Mesenchymal stem cell (in vitro differentiated cells and primary cell): Measurements from ENCODE around the gene CAMK2A.

ENCODE experiments used
- DNase-seq: peaks from one replicate; pipeline ENCODE4 v3.0.0-alpha.2; 2013
- H2AFZ ChIP-seq: one replicate; pipeline ENCODE4 v1.6.1; 2013; ENCODE audit warnings: low read depth, mild to moderate bottlenecking, control low read depth, inconsistent platforms, low read length, moderate library complexity
- H2AK5ac ChIP-seq: 2 replicates; pipeline ENCODE4 v1.6.1; 2013; ENCODE audit warnings: low read length, moderate library complexity, mild to moderate bottlenecking, inconsistent platforms; ENCODE audit not compliant: severe bottlenecking
- H2BK120ac ChIP-seq: one replicate; pipeline ENCODE4 v1.6.1; 2013; ENCODE audit warnings: low read depth, mild to moderate bottlenecking, inconsistent platforms, low read length, moderate library complexity
- H2BK12ac ChIP-seq, 2 experiments: one replicate each; pipeline ENCODE4 v1.6.1; 2013; ENCODE audit warnings: inconsistent platforms in 2 of 2, low read length in 2 of 2, mild to moderate bottlenecking in 2 of 2, moderate library complexity in 2 of 2, control low read depth in 1 of 2
- H2BK15ac ChIP-seq: one replicate; pipeline ENCODE4 v1.6.1; 2013; ENCODE audit warnings: mild to moderate bottlenecking, low read depth, inconsistent platforms; ENCODE audit not compliant: poor library complexity, severe bottlenecking
- H2BK5ac ChIP-seq: 2 replicates; pipeline ENCODE4 v1.6.1; 2013; ENCODE audit warnings: low read depth, mild to moderate bottlenecking, low read length, control low read depth, inconsistent platforms; ENCODE audit not compliant: poor library complexity, severe bottlenecking
- H3K14ac ChIP-seq, 2 experiments: one replicate each; pipeline ENCODE4 v1.6.1; 2013; ENCODE audit warnings: inconsistent platforms in 2 of 2, low read length in 2 of 2, control low read depth in 1 of 2, mild to moderate bottlenecking in 1 of 2, moderate library complexity in 1 of 2
- H3K18ac ChIP-seq, 2 experiments: one replicate each; pipeline ENCODE4 v1.6.1; 2013; ENCODE audit warnings: inconsistent platforms in 2 of 2, low read length in 2 of 2, control low read depth in 1 of 2, low read depth in 1 of 2, mild to moderate bottlenecking in 1 of 2
- H3K23ac ChIP-seq, 2 experiments: one replicate each; pipeline ENCODE4 v1.6.1; 2013; ENCODE audit warnings: inconsistent platforms in 2 of 2, low read length in 2 of 2, mild to moderate bottlenecking in 2 of 2, moderate library complexity in 2 of 2, control low read depth in 1 of 2
- H3K27ac ChIP-seq: 2 replicates; pipeline ENCODE4 v1.5.1; 2013; ENCODE audit warnings: mild to moderate bottlenecking, moderate library complexity, low read length, control low read depth, inconsistent platforms; ENCODE audit not compliant: poor library complexity, severe bottlenecking
- H3K27me3 ChIP-seq, 2 experiments: 2 replicates each; pipeline versions ENCODE4 v1.6.1 to v1.7.0; 2013; ENCODE audit warnings: low read length in 2 of 2, mild to moderate bottlenecking in 2 of 2, moderate library complexity in 2 of 2, control low read depth in 1 of 2, inconsistent platforms in 1 of 2; ENCODE audit not compliant: control insufficient read depth in 1 of 2, insufficient read depth in 1 of 2
- H3K36me3 ChIP-seq, 2 experiments: 2 replicates each; pipeline versions ENCODE4 v1.6.1 to v1.7.0; 2013; ENCODE audit warnings: low read length in 2 of 2, control low read depth in 1 of 2, inconsistent platforms in 1 of 2, low read depth in 1 of 2, mild to moderate bottlenecking in 1 of 2; ENCODE audit not compliant: insufficient read depth in 2 of 2, control insufficient read depth in 1 of 2
- H3K4ac ChIP-seq, 2 experiments: one replicate each; pipeline ENCODE4 v1.6.1; 2013; ENCODE audit warnings: inconsistent platforms in 2 of 2, low read length in 2 of 2, mild to moderate bottlenecking in 2 of 2, moderate library complexity in 2 of 2, control low read depth in 1 of 2, low read depth in 1 of 2
- H3K4me1 ChIP-seq: 2 replicates; pipeline ENCODE4 v1.6.1; 2013; ENCODE audit warnings: low read depth, low read length, control low read depth; ENCODE audit not compliant: control insufficient read depth, insufficient read depth
- H3K4me2 ChIP-seq: 2 replicates; pipeline ENCODE4 v1.6.1; 2013; ENCODE audit warnings: low read length, mild to moderate bottlenecking, inconsistent platforms; ENCODE audit not compliant: poor library complexity, severe bottlenecking
- H3K4me3 ChIP-seq, 2 experiments: 2 replicates each; pipeline versions ENCODE4 v1.5.1 to v1.7.0; 2013; ENCODE audit warnings: low read length in 2 of 2, mild to moderate bottlenecking in 2 of 2, control low read depth in 1 of 2, low read depth in 1 of 2; ENCODE audit not compliant: insufficient read depth in 1 of 2
- H3K79me1 ChIP-seq: replicated peaks from 2 replicates; pipeline ENCODE4 v1.6.1; 2013; ENCODE audit warnings: mild to moderate bottlenecking, control low read depth, low read length, inconsistent platforms; ENCODE audit not compliant: poor library complexity, severe bottlenecking
- H3K9ac ChIP-seq: 2 replicates; pipeline ENCODE4 v1.7.0; 2013; ENCODE audit warnings: mild to moderate bottlenecking, low read length, moderate library complexity
- H3K9me3 ChIP-seq: 2 replicates; pipeline ENCODE4 v1.7.0; 2013; ENCODE audit warnings: mild to moderate bottlenecking, low read length; ENCODE audit not compliant: control insufficient read depth
- H4K8ac ChIP-seq: one replicate; pipeline ENCODE4 v1.6.1; 2013; ENCODE audit warnings: inconsistent platforms, mild to moderate bottlenecking, low read length, moderate library complexity
- H4K91ac ChIP-seq: one replicate; pipeline ENCODE4 v1.6.1; 2013; ENCODE audit warnings: mild to moderate bottlenecking, low read length, inconsistent platforms
- WGBS: methylation state at CpG from one replicate; pipeline ENCODE4 v1.1.7; 2013; ENCODE audit warnings: mixed read lengths; 5-methylcytosine and 5-hydroxymethylcytosine counted together

CAMK2A gene

GRCh38 chr5:150279330-150280020 is 10.1 kb downstream of the CAMK2A start:
- H3K79me1 ChIP-seq, result peaks cover 2% of the 10 kb centered on the region
- H2BK5ac ChIP-seq, result no peak overlapping the region
- H2BK120ac ChIP-seq, result no peak overlapping the region
- peaks cover 12% of the 10 kb centered on the region for H3K4me1 ChIP-seq
- H2BK15ac ChIP-seq, result peak overlapping the region; percentile 84
- no peak overlapping the region for H2AFZ ChIP-seq
- H3K27ac ChIP-seq, result no peak overlapping the region
- no peak for DNase-seq
- no peak overlapping the region for H4K8ac ChIP-seq
- peak overlapping the region; percentile 75 for H4K91ac ChIP-seq
- H3K4me3 ChIP-seq, result no peak overlapping the region
- 92% methylated on average over 13 of the region's 13 CpGs for WGBS
- H3K9ac ChIP-seq, result no peak overlapping the region
- peak overlapping the region; percentile 30 for H2AK5ac ChIP-seq
- no peaks in the 10 kb centered on the region for H3K27me3 ChIP-seq
- H3K9me3 ChIP-seq, result no peaks in the 10 kb centered on the region
- no peak overlapping the region for H3K4me2 ChIP-seq
- peak overlapping the region; percentile 0 to 14 for H2BK12ac ChIP-seq
- H3K18ac ChIP-seq, result peak overlapping the region; percentile 7 to 59
- no peak overlapping the region for H3K23ac ChIP-seq
- peaks cover 0 to 8% of the 10 kb centered on the region in 2 experiments for H3K36me3 ChIP-seq
- peak overlapping the region in 1 of 2 experiments; percentile 44 for H3K14ac ChIP-seq
- H3K4ac ChIP-seq, result no peak overlapping the region

GRCh38 chr5:150278916-150279315 is 10.7 kb downstream of the CAMK2A start:
- Histone ChIP-seq H3K4me3 (no peak overlapping the region), H2BK5ac (no peak overlapping the region), H4K8ac (peak overlapping the region; percentile 5), H3K27me3 (no peaks in the 10 kb centered on the region), H3K14ac (peak overlapping the region in 1 of 2 experiments; percentile 31), H2BK15ac (no peak overlapping the region), H4K91ac (peak overlapping the region; percentile 79), H2BK120ac (no peak overlapping the region), H3K9me3 (no peaks in the 10 kb centered on the region), H3K23ac (no peak overlapping the region), H2BK12ac (peak overlapping the region in 1 of 2 experiments; percentile 57), H3K18ac (peak overlapping the region; percentile 52 to 65), H3K9ac (no peak overlapping the region), H3K27ac (peak overlapping the region; percentile 21), H3K4me2 (no peak overlapping the region), H2AK5ac (peak overlapping the region; percentile 88), H2AFZ (no peak overlapping the region), H3K4ac (no peak overlapping the region), H3K4me1 (peaks cover 12% of the 10 kb centered on the region), H3K79me1 (peaks cover 2% of the 10 kb centered on the region), H3K36me3 (peaks cover 0 to 2% of the 10 kb centered on the region in 2 experiments)
- peak; percentile 86 for DNase-seq
- WGBS, result 39% methylated on average over 6 of the region's 6 CpGs

DNA sequence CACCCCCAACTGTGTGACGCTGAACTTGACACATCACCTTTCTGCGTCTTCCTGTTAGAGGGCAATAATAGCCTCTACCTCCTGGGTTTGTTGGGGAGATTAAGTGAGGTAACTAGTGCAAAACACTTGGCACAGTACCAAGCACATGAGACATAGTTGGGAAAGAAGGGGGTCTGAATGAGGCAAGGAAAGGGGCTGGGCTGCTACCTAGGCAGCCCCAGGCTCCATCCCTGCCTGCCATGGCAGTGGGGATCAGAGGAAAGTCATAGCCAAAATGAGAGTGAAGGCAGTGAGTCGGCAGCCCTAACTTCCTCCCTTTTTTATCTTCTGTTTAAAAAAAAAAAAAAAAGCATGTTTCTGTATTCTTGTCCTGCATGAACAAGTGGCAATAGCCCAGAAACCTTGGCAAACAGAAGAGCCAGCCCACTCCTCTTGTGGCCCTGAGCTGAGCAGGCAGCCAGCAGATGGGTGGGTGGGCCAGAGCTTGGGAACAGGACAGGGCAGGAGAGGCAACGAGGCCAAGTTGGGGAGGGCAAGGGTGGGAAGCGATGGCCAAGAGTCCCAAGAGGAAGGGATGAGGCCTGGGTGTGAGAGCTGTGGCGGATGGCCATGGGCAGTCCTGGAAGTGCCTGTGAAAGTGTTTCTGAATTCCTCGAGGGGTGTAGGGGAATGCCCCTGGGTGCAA is 11.4 kb downstream of the CAMK2A start:
- Histone ChIP-seq H3K14ac (peak overlapping the region in 1 of 2 experiments; percentile 61), H2AK5ac (peak overlapping the region; percentile 88), H3K9ac (no peak overlapping the region), H3K9me3 (no peaks in the 10 kb centered on the region), H2BK15ac (peak overlapping the region; percentile 30), H2BK12ac (peak overlapping the region; percentile 57 to 82), H2BK5ac (no peak overlapping the region), H3K4me1 (peaks cover 12% of the 10 kb centered on the region), H3K27ac (peak overlapping the region; percentile 11), H3K18ac (peak overlapping the region; percentile 24 to 71), H3K4ac (peak overlapping the region in 1 of 2 experiments; percentile 17), H2BK120ac (peak overlapping the region; percentile 40), H3K4me3 (no peak overlapping the region), H3K27me3 (no peaks in the 10 kb centered on the region), H4K8ac (peak overlapping the region; percentile 65), H3K79me1 (peaks cover 2% of the 10 kb centered on the region), H3K4me2 (no peak overlapping the region), H3K36me3 (no peaks in the 10 kb centered on the region), H3K23ac (no peak overlapping the region), H2AFZ (no peak overlapping the region), H4K91ac (peak overlapping the region; percentile 79)
- WGBS, result 81% methylated on average over 7 of the region's 7 CpGs
- peak; percentile 28 for DNase-seq

DNA sequence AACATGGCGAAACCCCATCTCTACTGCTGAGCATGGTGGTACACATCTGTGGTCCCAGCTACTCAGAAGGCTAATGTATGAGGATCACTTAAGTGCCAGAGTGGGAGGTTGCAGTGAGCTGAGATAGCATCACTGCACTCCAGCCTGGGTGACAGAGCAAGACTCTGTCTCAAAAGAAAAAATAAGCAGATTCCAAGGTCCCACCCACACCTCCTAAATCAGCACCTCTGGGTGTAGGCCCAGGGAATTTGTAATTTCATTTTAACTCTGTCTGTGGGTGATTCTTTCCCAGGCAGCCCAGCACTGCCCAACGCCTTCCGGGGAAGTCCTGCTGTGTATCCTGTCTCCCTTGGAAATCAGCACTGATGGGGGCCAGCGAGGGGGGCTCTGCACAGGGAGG is 12.5 kb downstream of the CAMK2A start:
- H4K91ac ChIP-seq, result no peak overlapping the region
- H3K4me3 ChIP-seq, result no peak overlapping the region
- H2BK15ac ChIP-seq, result no peak overlapping the region
- 88% methylated on average over 4 of the region's 4 CpGs for WGBS
- H3K9me3 ChIP-seq, result no peaks in the 10 kb centered on the region
- no peak overlapping the region for H2BK5ac ChIP-seq
- H4K8ac ChIP-seq, result no peak overlapping the region
- no peaks in the 10 kb centered on the region for H3K36me3 ChIP-seq
- DNase-seq, result no peak
- no peaks in the 10 kb centered on the region for H3K27me3 ChIP-seq
- no peak overlapping the region for H3K27ac ChIP-seq
- peaks cover 2% of the 10 kb centered on the region for H3K79me1 ChIP-seq
- H3K4me1 ChIP-seq, result peaks cover 12% of the 10 kb centered on the region
- H3K23ac ChIP-seq, result no peak overlapping the region
- H2AFZ ChIP-seq, result no peak overlapping the region
- H3K14ac ChIP-seq, result no peak overlapping the region
- no peak overlapping the region for H3K18ac ChIP-seq
- no peak overlapping the region for H2BK12ac ChIP-seq
- no peak overlapping the region for H3K4ac ChIP-seq
- H2BK120ac ChIP-seq, result no peak overlapping the region
- H3K4me2 ChIP-seq, result no peak overlapping the region
- no peak overlapping the region for H3K9ac ChIP-seq
- no peak overlapping the region for H2AK5ac ChIP-seq
